ENCODE results near the gene DNAH17.
"Not testable (repeated sequence)": the region's sequence is repeated elsewhere in the genome, so short reads cannot be mapped to it uniquely, and the experiment has no call there.

Gene DNAH17

DNA sequence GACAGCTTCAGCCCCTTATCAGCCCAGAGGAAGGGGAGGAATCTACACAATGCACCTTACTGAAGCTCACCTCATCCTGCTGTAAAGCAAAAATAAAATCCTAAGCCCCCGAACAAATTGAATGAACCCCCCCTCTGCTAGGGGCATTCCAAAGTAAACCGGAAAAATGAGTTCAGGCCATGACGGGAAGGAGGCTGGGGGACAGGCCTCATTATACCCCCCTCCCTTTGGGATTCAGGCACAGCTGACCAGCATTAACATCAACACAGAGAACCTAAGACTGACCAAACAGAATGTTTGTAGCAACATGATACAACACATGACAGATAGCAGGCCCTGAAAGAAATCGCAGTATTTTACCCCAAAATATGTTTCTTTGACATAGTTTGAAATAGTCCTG is 64.2 kb downstream of the DNAH17 start:
- Mint-ChIP-seq H3K4me1 (no peaks in the 10 kb centered on the region), H3K9me3 (peaks cover 2% of the 10 kb centered on the region), H3K27me3 (ENCODE audit: low read depth) (peaks cover 4% of the 10 kb centered on the region), H3K36me3 (ENCODE audit: low read depth) (no peaks in the 10 kb centered on the region), H3K4me3 (no peak overlapping the region), H3K27ac (no peak overlapping the region)
- TF ChIP-seq, protein P1, sequence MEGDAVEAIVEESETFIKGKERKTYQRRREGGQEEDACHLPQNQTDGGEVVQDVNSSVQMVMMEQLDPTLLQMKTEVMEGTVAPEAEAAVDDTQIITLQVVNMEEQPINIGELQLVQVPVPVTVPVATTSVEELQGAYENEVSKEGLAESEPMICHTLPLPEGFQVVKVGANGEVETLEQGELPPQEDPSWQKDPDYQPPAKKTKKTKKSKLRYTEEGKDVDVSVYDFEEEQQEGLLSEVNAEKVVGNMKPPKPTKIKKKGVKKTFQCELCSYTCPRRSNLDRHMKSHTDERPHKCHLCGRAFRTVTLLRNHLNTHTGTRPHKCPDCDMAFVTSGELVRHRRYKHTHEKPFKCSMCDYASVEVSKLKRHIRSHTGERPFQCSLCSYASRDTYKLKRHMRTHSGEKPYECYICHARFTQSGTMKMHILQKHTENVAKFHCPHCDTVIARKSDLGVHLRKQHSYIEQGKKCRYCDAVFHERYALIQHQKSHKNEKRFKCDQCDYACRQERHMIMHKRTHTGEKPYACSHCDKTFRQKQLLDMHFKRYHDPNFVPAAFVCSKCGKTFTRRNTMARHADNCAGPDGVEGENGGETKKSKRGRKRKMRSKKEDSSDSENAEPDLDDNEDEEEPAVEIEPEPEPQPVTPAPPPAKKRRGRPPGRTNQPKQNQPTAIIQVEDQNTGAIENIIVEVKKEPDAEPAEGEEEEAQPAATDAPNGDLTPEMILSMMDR (IDR thresholded peaks at IDR 0.05; ENCODE audit: unreplicated experiment in 3 of 3): no peak

DNA sequence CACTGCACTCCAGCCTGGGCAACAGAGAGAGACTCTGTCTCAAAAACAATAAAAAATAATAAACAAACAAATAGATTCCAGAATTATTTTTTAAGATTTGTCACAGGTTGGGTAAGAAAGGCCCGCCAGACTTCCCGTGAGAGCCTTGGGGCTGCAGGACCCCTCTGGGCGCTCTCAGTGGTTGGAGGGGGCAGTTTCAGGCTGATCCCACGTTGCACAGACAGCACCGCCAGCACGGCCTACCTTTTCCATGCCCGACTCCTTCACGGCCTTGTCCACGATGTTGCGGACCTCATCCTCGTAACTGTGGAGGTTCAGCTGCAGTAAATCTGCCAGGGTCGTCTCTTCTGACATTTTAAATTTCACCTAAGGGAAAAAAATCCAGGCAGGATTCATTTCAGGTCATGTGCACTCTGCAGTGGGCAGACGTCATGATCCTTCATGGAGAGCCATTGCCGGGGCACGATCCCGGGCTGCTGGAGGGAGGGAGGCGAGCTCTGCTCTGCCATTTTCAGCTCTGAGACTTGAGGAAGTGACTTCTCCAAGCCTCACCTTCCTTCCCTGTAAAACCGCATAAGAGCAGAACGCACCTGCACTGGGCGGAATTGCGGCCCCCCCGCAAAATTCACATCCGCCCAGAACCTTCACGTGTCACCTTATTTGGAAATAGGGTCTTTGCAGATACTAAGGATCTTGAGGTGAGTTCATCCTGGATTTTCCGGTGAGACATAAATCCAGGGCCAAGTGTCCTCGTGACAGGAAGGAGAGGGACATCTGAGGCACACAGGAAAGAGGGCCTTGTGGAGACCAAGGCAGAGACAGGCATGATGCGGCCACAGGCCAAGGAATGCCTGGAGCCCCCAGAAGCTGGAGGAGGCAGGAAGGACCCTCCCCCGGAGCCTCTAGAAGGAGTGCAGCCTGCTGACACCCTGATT is 66.8 kb downstream of the DNAH17 start:
- Mint-ChIP-seq H3K27me3 (ENCODE audit: low read depth) (peaks cover 4% of the 10 kb centered on the region), H3K4me1 (no peaks in the 10 kb centered on the region), H3K9me3 (peaks cover 2% of the 10 kb centered on the region), H3K27ac (no peak overlapping the region), H3K4me3 (no peak overlapping the region), H3K36me3 (ENCODE audit: low read depth) (no peaks in the 10 kb centered on the region)
- TF ChIP-seq, protein P1 (IDR thresholded peaks at IDR 0.05; ENCODE audit: unreplicated experiment in 3 of 3): no peak

DNA sequence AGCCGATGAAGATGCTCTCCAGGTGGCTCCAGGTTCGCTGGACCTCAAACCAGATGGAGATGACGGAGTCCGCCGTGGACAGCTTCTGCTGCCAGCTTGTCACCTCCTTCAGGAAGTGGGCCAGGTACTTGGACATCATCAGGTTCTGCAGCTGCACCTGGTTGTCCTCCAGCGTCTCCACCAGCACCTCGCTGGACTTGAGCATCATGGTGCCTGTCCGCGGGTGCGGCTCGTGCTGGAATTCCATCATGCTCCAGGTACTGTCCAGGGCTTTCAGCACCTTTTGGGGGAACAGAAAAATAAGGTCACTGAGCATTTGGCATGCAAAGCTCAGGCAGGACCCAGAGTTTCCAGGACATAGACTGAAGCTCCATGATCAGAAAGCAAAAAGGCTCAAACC is 69.7 kb downstream of the DNAH17 start:
- Mint-ChIP-seq H3K9me3 (no peaks in the 10 kb centered on the region), H3K27me3 (ENCODE audit: low read depth) (peaks cover 9% of the 10 kb centered on the region), H3K4me1 (no peaks in the 10 kb centered on the region), H3K4me3 (no peak overlapping the region), H3K27ac (no peak overlapping the region), H3K36me3 (ENCODE audit: low read depth) (no peaks in the 10 kb centered on the region)
- TF ChIP-seq, protein P1 (IDR thresholded peaks at IDR 0.05; ENCODE audit: unreplicated experiment in 3 of 3): no peak

DNA sequence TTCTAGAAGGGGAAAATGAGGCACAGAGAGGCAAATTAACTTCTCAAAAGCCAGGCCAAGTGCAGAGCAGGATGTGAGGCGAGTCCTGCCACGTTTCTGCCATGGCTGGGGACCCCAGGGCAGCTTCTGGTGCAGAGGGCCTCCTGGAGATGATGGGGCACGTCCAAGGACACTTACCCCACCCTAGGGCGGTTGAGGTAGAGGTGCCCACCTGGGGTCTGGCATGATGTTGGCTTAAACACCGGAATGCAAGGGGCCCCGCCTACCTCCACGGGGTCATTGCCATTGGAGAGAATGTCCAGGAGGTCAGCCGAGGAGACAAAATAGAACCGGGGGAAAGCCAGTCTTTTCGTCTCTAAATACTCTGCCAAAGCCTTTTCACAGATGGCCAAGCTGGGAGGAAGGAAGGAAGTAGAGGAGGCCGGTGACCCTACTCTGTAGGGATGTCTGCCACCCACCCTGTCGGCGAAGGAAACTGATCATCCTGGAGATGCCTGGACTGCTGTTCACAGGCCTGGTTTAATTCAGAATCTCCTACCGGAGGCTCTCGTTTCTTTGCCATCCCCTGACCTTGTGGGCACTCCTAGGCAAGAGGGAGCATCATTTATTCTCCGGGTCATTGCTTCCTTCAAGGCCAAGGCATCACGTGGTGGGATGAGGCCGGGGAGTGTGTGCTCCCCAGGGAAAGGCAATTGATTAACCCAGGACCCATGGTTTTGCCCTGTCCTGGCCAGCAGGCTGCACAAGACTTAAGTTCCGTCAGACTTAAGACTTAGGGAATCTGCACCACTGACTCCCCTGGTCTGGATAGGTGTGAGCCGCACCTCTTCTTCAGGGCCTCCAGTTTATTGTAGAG is 70.5 kb downstream of the DNAH17 start:
- Mint-ChIP-seq H3K4me3 (no peak overlapping the region), H3K9me3 (no peaks in the 10 kb centered on the region), H3K27ac (no peak overlapping the region), H3K4me1 (no peaks in the 10 kb centered on the region), H3K36me3 (ENCODE audit: low read depth) (no peaks in the 10 kb centered on the region), H3K27me3 (ENCODE audit: low read depth) (peaks cover 9% of the 10 kb centered on the region)
- TF ChIP-seq, protein P1 (IDR thresholded peaks at IDR 0.05; ENCODE audit: unreplicated experiment in 3 of 3): no peak

DNA sequence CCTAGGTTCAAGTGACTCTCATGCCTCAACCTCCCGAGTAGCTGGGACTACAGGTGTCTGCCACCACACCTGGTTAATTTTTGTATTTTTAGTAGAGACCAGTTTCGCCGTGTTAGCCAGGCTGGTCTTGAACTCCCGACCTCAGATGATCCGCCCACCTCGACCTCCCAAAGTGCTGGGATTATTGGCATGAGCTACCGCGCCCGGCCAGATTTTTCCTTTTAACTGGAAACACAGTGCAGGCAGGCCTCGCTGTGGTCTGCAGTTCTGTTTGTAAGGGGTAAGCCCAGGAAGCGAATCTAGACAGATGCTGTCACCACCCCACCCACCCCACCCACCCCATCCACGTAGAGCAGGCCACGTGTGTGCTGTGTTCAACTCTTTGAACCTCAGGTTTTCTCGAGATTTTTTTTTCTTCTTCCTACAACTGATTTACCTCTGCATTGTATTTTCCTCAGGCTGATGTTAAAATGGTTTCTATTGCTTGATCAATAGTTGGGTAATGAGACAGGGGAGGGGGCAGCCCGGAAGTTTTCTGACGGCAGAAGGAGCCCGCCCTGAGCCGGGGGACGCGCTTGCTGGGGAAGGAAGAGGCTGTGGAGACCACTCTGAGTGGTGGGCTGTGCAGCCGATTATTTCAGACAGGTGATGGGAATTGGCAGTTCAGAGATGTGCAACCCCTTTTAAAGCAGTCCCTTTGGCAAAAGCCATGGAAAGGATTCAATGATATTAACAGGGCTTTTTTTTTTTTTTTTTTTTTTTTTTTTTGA is 72.9 kb downstream of the DNAH17 start:
- TF ChIP-seq, protein P1 (IDR thresholded peaks at IDR 0.05; ENCODE audit: unreplicated experiment in 3 of 3): no peak
- H3K36me3 Mint-ChIP-seq (ENCODE audit: low read depth): no peaks in the 10 kb centered on the region
- H3K9me3 Mint-ChIP-seq: no peaks in the 10 kb centered on the region
- no peak overlapping the region for H3K4me3 Mint-ChIP-seq
- no peaks in the 10 kb centered on the region for H3K4me1 Mint-ChIP-seq
- H3K27me3 Mint-ChIP-seq (ENCODE audit: low read depth): peaks cover 4% of the 10 kb centered on the region
- no peak overlapping the region for H3K27ac Mint-ChIP-seq

DNA sequence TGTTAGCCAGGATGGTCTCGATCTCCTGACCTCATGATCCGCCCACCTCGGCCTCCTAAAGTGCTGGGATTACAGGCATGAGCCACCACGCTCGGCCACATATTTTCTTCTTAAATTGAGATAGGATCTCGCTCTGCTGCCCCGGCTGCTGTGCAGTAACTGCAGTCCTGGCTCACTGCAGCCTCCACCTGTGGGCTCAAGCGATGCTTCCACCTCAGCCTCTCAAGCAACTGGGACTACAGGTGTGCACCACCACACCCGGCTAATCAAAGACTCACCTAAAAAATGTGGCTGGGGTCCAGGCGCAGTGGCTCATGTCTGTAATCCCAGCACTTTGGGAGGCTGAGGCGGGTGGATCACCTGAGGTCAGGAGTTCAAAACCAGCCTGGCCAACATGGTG is 73.8 kb downstream of the DNAH17 start:
- not testable (repeated sequence) for H3K9me3 Mint-ChIP-seq; H3K4me1 Mint-ChIP-seq; H3K4me3 Mint-ChIP-seq; H3K36me3 Mint-ChIP-seq (ENCODE audit: low read depth); H3K27ac Mint-ChIP-seq; H3K27me3 Mint-ChIP-seq (ENCODE audit: low read depth)
